IMR-90 (cell line): ENCODE measurements around the gene MCM3AP. TPM values are rescaled to one million over a fixed set of nuclear protein-coding genes. Genes with fewer than 3 reads are reported as not detected.

Experiments
- ATAC-seq: fragments of 200-7000 bp; cut with Tn5 transposase; 2 replicates; pipeline ENCODE4 v1.9.1; 2020; ENCODE audit warnings: low read depth, mild to moderate bottlenecking, moderate library complexity
- BruUV-seq: library from RNA; stranded (reverse); fragments of 400-500 nt; replicated peaks from 2 replicates; lab custom pipeline; 2021; lab: Mats Ljungman, UMichigan
- CTCF ChIA-PET: fragments of 300-600 bp; formaldehyde crosslinking; extraction: SDS; loops from one replicate; lab custom pipeline; 2021; ENCODE audit warnings: antibody characterized with exemption; lab: Yijun Ruan, JAX
- POLR2A ChIA-PET: fragments of 300-600 bp; sonication (Branson Sonifier 250); formaldehyde crosslinking; loops from one replicate; lab custom pipeline; 2022; ENCODE audit warnings: antibody characterized with exemption; ENCODE audit not compliant: unreplicated experiment; lab: Charles Lee
- DNase-seq: peaks from one replicate; pipeline ENCODE4 v3.0.0; 2013
- H2AFZ ChIP-seq: replicated peaks from 2 replicates; pipeline ENCODE3; 2013; ENCODE audit warnings: low read length, mild to moderate bottlenecking; ENCODE audit not compliant: poor library complexity
- H2AK5ac ChIP-seq: 2 replicates; pipeline ENCODE4 v1.6.1; 2013; ENCODE audit warnings: low read depth, low read length, inconsistent platforms
- H2AK9ac ChIP-seq: replicated peaks from 2 replicates; pipeline ENCODE3; 2013; ENCODE audit warnings: mild to moderate bottlenecking, low read depth, low read length, moderate library complexity; ENCODE audit not compliant: poor library complexity
- H2BK120ac ChIP-seq: 2 replicates; pipeline ENCODE4 v1.6.1; 2013; ENCODE audit warnings: low read depth, low read length, inconsistent platforms
- H2BK15ac ChIP-seq: 3 replicates; pipeline ENCODE4 v1.6.1; 2013; ENCODE audit warnings: low read depth, low read length, inconsistent platforms
- H2BK20ac ChIP-seq: 2 replicates; pipeline ENCODE4 v1.6.1; 2013; ENCODE audit warnings: low read depth, mild to moderate bottlenecking, inconsistent platforms, low read length, moderate library complexity
- H2BK5ac ChIP-seq: 2 replicates; pipeline ENCODE4 v1.6.1; 2013; ENCODE audit warnings: mild to moderate bottlenecking, low read depth, low read length, inconsistent platforms; ENCODE audit not compliant: poor library complexity, severe bottlenecking
- H3K14ac ChIP-seq: replicated peaks from 2 replicates; pipeline ENCODE4 v1.6.1; 2013; ENCODE audit warnings: low read depth, low read length, inconsistent platforms
- H3K18ac ChIP-seq: 2 replicates; pipeline ENCODE4 v1.6.1; 2013; ENCODE audit warnings: low read depth, low read length, control low read depth
- H3K23ac ChIP-seq: 2 replicates; pipeline ENCODE4 v1.6.1; 2013; ENCODE audit warnings: low read depth, low read length, inconsistent platforms
- H3K27ac ChIP-seq: 2 replicates; pipeline ENCODE4 v1.5.1; 2013; ENCODE audit warnings: mild to moderate bottlenecking, control low read depth, low read length; ENCODE audit not compliant: insufficient read depth
- H3K27me3 ChIP-seq: 2 replicates; pipeline ENCODE4 v1.6.1; 2013; ENCODE audit warnings: low read length; ENCODE audit not compliant: control insufficient read depth, insufficient read depth
- H3K36me3 ChIP-seq: 2 replicates; pipeline ENCODE4 v1.6.1; 2013; ENCODE audit warnings: low read length, mixed read lengths; ENCODE audit not compliant: control insufficient read depth, insufficient read depth
- H3K4ac ChIP-seq: 2 replicates; pipeline ENCODE4 v1.6.1; 2013; ENCODE audit warnings: low read depth, low read length, inconsistent platforms
- H3K4me1 ChIP-seq: 2 replicates; pipeline ENCODE4 v1.6.1; 2013; ENCODE audit warnings: low read length, mixed read lengths; ENCODE audit not compliant: control insufficient read depth, insufficient read depth
- H3K4me2 ChIP-seq: 2 replicates; pipeline ENCODE4 v1.6.1; 2013; ENCODE audit warnings: low read depth, mild to moderate bottlenecking, control low read depth, low read length, moderate library complexity
- H3K4me3 ChIP-seq: 2 replicates; pipeline ENCODE4 v1.5.1; 2013; ENCODE audit warnings: low read depth, mild to moderate bottlenecking, control low read depth, low read length, moderate library complexity; ENCODE audit not compliant: insufficient read depth
- H3K56ac ChIP-seq: 2 replicates; pipeline ENCODE4 v1.6.1; 2013; ENCODE audit warnings: low read length, inconsistent platforms; ENCODE audit not compliant: insufficient read depth; ENCODE audit errors: extremely low read depth
- H3K79me1 ChIP-seq, 2 experiments: 2 replicates each; pipeline ENCODE4 v1.6.1; 2013; ENCODE audit warnings: low read length in 2 of 2, inconsistent platforms in 1 of 2, low read depth in 1 of 2
- H3K9ac ChIP-seq: 2 replicates; pipeline ENCODE4 v1.6.1; 2013; ENCODE audit warnings: low read depth, low read length, control low read depth
- H3K9me1 ChIP-seq: 2 replicates; pipeline ENCODE4 v1.6.1; 2013; ENCODE audit warnings: low read length, inconsistent platforms; ENCODE audit not compliant: insufficient read depth
- H3K9me3 ChIP-seq: 2 replicates; pipeline ENCODE4 v1.6.1; 2013; ENCODE audit warnings: low read length; ENCODE audit not compliant: control insufficient read depth, insufficient read depth
- H4K20me1 ChIP-seq: 2 replicates; pipeline ENCODE4 v1.6.1; 2013; ENCODE audit warnings: low read length, inconsistent platforms; ENCODE audit not compliant: insufficient read depth
- H4K5ac ChIP-seq: 2 replicates; pipeline ENCODE4 v1.6.1; 2013; ENCODE audit warnings: mild to moderate bottlenecking, low read depth, low read length, control low read depth
- H4K8ac ChIP-seq, 2 experiments: 2 replicates each; pipeline ENCODE4 v1.6.1; 2013; ENCODE audit warnings: low read depth in 2 of 2, low read length in 2 of 2, control low read depth in 1 of 2, inconsistent platforms in 1 of 2
- H4K91ac ChIP-seq: 2 replicates; pipeline ENCODE4 v1.6.1; 2013; ENCODE audit warnings: low read depth, low read length, inconsistent platforms; ENCODE audit not compliant: insufficient read depth
- BHLHE40 ChIP-seq: fragments of 150-350 bp; IDR thresholded peaks from 2 replicates; pipeline ENCODE4 v1.6.1; 2016; ENCODE audit warnings: mild to moderate bottlenecking, low read depth, low read length
- CEBPB ChIP-seq: IDR thresholded peaks from 2 replicates; pipeline ENCODE4 v1.6.1; 2012; ENCODE audit warnings: low read depth, low read length, improper control_type of control experiment
- CHD1 ChIP-seq: IDR thresholded peaks from 2 replicates; pipeline ENCODE4 v1.6.1; 2012; ENCODE audit warnings: low read depth, low read length, improper control_type of control experiment
- CTCF ChIP-seq: conservative IDR thresholded peaks from 2 replicates; pipeline ENCODE4 v1.5.1; 2012; ENCODE audit warnings: mild to moderate bottlenecking, low read depth, low read length, improper control_type of control experiment
- ELK1 ChIP-seq: fragments of 150-350 bp; IDR thresholded peaks from 2 replicates; pipeline ENCODE4 v1.6.1; 2016; ENCODE audit warnings: low read depth, mild to moderate bottlenecking, low read length, moderate library complexity, borderline replicate concordance
- FOS ChIP-seq: fragments of 150-350 bp; IDR thresholded peaks from 2 replicates; pipeline ENCODE4 v1.6.1; 2016; ENCODE audit warnings: low read depth, low read length
- MAFK ChIP-seq: IDR thresholded peaks from 2 replicates; pipeline ENCODE4 v1.6.1; 2012; ENCODE audit warnings: low read depth, low read length, improper control_type of control experiment
- MAZ ChIP-seq: IDR thresholded peaks from 2 replicates; pipeline ENCODE4 v1.6.1; 2012; ENCODE audit warnings: low read depth, mild to moderate bottlenecking, low read length, improper control_type of control experiment, moderate library complexity, borderline replicate concordance
- MXI1 ChIP-seq: IDR thresholded peaks from 2 replicates; pipeline ENCODE4 v1.6.1; 2012; ENCODE audit warnings: low read depth, mild to moderate bottlenecking, low read length, moderate library complexity, borderline replicate concordance
- NFE2L2 ChIP-seq: fragments of 150-350 bp; IDR thresholded peaks from 2 replicates; pipeline ENCODE4 v1.6.1; 2016; ENCODE audit warnings: low read depth, mild to moderate bottlenecking, low read length
- POLR2A ChIP-seq: IDR thresholded peaks from 2 replicates; pipeline ENCODE4 v1.6.1; 2012; ENCODE audit warnings: mild to moderate bottlenecking, low read depth, low read length
- RAD21 ChIP-seq: IDR thresholded peaks from 2 replicates; pipeline ENCODE4 v1.6.1; 2012; ENCODE audit warnings: low read length, improper control_type of control experiment
- RCOR1 ChIP-seq: IDR thresholded peaks from 2 replicates; pipeline ENCODE4 v1.6.1; 2012; ENCODE audit warnings: mild to moderate bottlenecking, low read length, improper control_type of control experiment; ENCODE audit not compliant: insufficient replicate concordance
- RFX5 ChIP-seq: IDR thresholded peaks from 2 replicates; pipeline ENCODE4 v1.8.0; 2012; ENCODE audit warnings: low read depth, mild to moderate bottlenecking, low read length, moderate library complexity
- SMC3 ChIP-seq: fragments of 150-350 bp; IDR thresholded peaks from 2 replicates; pipeline ENCODE4 v1.6.1; 2016; ENCODE audit warnings: low read depth, mild to moderate bottlenecking, antibody characterized with exemption, low read length, moderate library complexity
- USF2 ChIP-seq: fragments of 150-350 bp; IDR thresholded peaks from 2 replicates; pipeline ENCODE4 v1.6.1; 2017; ENCODE audit warnings: mild to moderate bottlenecking, antibody characterized with exemption, low read length, low read depth
- WGBS, 2 experiments: methylation state at CpG; one replicate each; pipeline versions ENCODE4 v1.1.5 to v1.1.7; 2013; ENCODE audit warnings: missing lambda C conversion rate in 2 of 2; ENCODE audit not compliant: insufficient read length in 1 of 2; ENCODE audit errors: extremely low coverage in 2 of 2; 5-methylcytosine and 5-hydroxymethylcytosine counted together
- dilution Hi-C: fragments of 300-500 bp; cut with HindIII; formaldehyde crosslinking; loops from one replicate; pipeline ENCODE4 v1.14.3; 2018; ENCODE audit warnings: low sequenced_read_pairs; ENCODE audit not compliant: unreplicated experiment
- in situ Hi-C: fragments of 300-500 bp; cut with MboI; formaldehyde crosslinking; loops from 3 replicates; pipeline ENCODE4 v1.14.3; 2019; ENCODE audit warnings: low sequenced_read_pairs, inconsistent platforms, mixed read lengths
- intact Hi-C: fragments of 100-400 bp; cut with micrococcal nuclease; formaldehyde crosslinking; loops from 2 replicates; pipeline ENCODE4 v1.10.0; 2022
- polyA plus RNA-seq, 3 experiments: library from polyadenylated mRNA; depleted of rRNA; stranded (reverse); fragments of >200 nt; gene quantifications; 2 replicates each; pipeline ENCODE4 v1.2.3, GENCODE V29; 2012; ENCODE audit warnings: low replicate concordance in 1 of 3
- total RNA-seq: library from RNA; depleted of rRNA; stranded (reverse); fragments of >200 nt; gene quantifications from 2 replicates; pipeline ENCODE4 v1.2.3, GENCODE V29; 2012

MCM3AP gene
- total and polyA plus RNA-seq, 2 of the 4 experiments (the other 2 are of a cell fraction): 46.5 to 63.1 TPM

GRCh38 chr21:46237474-46237873 lies 47.9 kb downstream of the MCM3AP start:
- POLR2A ChIA-PET: no interaction called here
- CTCF ChIA-PET: no interaction called here

More at GRCh38 chr21:46237474-46237873, 47.9 kb downstream of the MCM3AP start:
- Histone ChIP-seq H3K9me1 (peaks cover 7% of the 10 kb centered on the region), H4K8ac (no peak overlapping the region), H3K56ac (no peak overlapping the region), H4K91ac (no peak overlapping the region), H3K4ac (no peak overlapping the region), H3K36me3 (peaks cover 60% of the 10 kb centered on the region), H2BK20ac (no peak overlapping the region), H3K4me1 (no peaks in the 10 kb centered on the region; the same call in 1 of the 2 replicates), H2BK15ac (no peak overlapping the region), H3K23ac (no peak overlapping the region), H3K79me1 (peaks cover 0 to 27% of the 10 kb centered on the region in 2 experiments; a peak in 3 of 4 replicates), H3K4me2 (no peak overlapping the region), H2BK120ac (no peak overlapping the region), H2BK5ac (no peak overlapping the region), H3K14ac (no peak overlapping the region), H4K20me1 (no peaks in the 10 kb centered on the region), H3K18ac (no peak overlapping the region), H2AK9ac (no peak overlapping the region), H4K5ac (no peak overlapping the region), H3K9ac (no peak overlapping the region), H2AFZ (no peak overlapping the region), H3K9me3 (no peaks in the 10 kb centered on the region), H2AK5ac (no peak overlapping the region), H3K27me3 (no peaks in the 10 kb centered on the region), H3K4me3 (no peak overlapping the region), H3K27ac (no peak overlapping the region)
- no peak for ATAC-seq
- DNase-seq: no peak
- intact Hi-C loops: no loop called here
- TF ChIP-seq RFX5 (no peak), MAZ (no peak), USF2 (no peak), RCOR1 (no peak), CTCF (no peak), FOS (no peak), BHLHE40 (no peak), RAD21 (no peak), MXI1 (no peak), NFE2L2 (no peak), SMC3 (no peak), POLR2A (no peak), MAFK (no peak), CHD1 (no peak), ELK1 (no peak), CEBPB (no peak)
- dilution Hi-C loops: no loop called here
- in situ Hi-C loops: no loop called here
- no CpG with 5 or more reads among the region's 5 CpGs for WGBS, 2 experiments
- no TSS peak for BruUV-seq
